Muscle of leg (tissue), 11 donors: ENCODE results near the gene PAM16. TPM values are rescaled to one million over a fixed set of nuclear protein-coding genes. Genes with fewer than 3 reads are reported as not detected.

Experiments
- DNase-seq: peaks from one replicate; pipeline ENCODE4 v3.0.0; 2013
- H3K27ac ChIP-seq: one replicate; pipeline ENCODE4 v1.5.1; 2013; ENCODE audit warnings: mild to moderate bottlenecking, low read length, control low read depth
- H3K27me3 ChIP-seq: one replicate; pipeline ENCODE4 v1.6.1; 2013; ENCODE audit warnings: low read length; ENCODE audit not compliant: control insufficient read depth, insufficient read depth
- H3K36me3 ChIP-seq: one replicate; pipeline ENCODE4 v1.6.1; 2013; ENCODE audit warnings: low read length; ENCODE audit not compliant: control insufficient read depth, insufficient read depth
- H3K4me1 ChIP-seq: one replicate; pipeline ENCODE4 v1.6.1; 2013; ENCODE audit warnings: low read length; ENCODE audit not compliant: control insufficient read depth, insufficient read depth
- H3K4me3 ChIP-seq: one replicate; pipeline ENCODE4 v1.5.1; 2013; ENCODE audit warnings: low read length, control low read depth
- H3K9me3 ChIP-seq: replicated peaks from 2 replicates; pipeline ENCODE4 v1.6.1; 2013; ENCODE audit warnings: low read depth, low read length; ENCODE audit not compliant: control insufficient read depth
- WGBS: methylation state at CpG from one replicate; pipeline ENCODE4 v1.1.5; 2013; ENCODE audit warnings: missing lambda C conversion rate; ENCODE audit not compliant: insufficient coverage; 5-methylcytosine and 5-hydroxymethylcytosine counted together
- polyA plus RNA-seq, 8 donors: library from polyadenylated mRNA; unstranded; fragments of 120-200 nt; gene quantifications; one replicate each; pipeline versions ENCODE4 v1.2.1 to v1.2.3, GENCODE V29; 2013; ENCODE audit warnings: inconsistent platforms in 1 of 8, low replicate concordance in 1 of 8; ENCODE audit not compliant: insufficient read length in 8 of 8, insufficient read depth in 1 of 8
- total RNA-seq: library from RNA; stranded (reverse); fragments of 120-200 nt; gene quantifications from one replicate; pipeline ENCODE4 v1.2.4, GENCODE V29; 2013

PAM16 gene
- total and polyA plus RNA-seq, 9 donors, result 22.1 to 34.0 (median 27.8) TPM

GRCh38 chr16:4327386-4328045 is 23.6 kb downstream of the PAM16 start:
- 3% methylated on average over 35 of the region's 57 CpGs for WGBS
- peak overlapping the region; percentile 43 for H3K4me3 ChIP-seq
- H3K27me3 ChIP-seq, result no peaks in the 10 kb centered on the region
- no peak for DNase-seq
- peaks cover 73% of the 10 kb centered on the region for H3K4me1 ChIP-seq
- H3K27ac ChIP-seq, result peak overlapping the region; percentile 91
- H3K9me3 ChIP-seq, result no peaks in the 10 kb centered on the region
- H3K36me3 ChIP-seq, result peaks cover 7% of the 10 kb centered on the region

DNA sequence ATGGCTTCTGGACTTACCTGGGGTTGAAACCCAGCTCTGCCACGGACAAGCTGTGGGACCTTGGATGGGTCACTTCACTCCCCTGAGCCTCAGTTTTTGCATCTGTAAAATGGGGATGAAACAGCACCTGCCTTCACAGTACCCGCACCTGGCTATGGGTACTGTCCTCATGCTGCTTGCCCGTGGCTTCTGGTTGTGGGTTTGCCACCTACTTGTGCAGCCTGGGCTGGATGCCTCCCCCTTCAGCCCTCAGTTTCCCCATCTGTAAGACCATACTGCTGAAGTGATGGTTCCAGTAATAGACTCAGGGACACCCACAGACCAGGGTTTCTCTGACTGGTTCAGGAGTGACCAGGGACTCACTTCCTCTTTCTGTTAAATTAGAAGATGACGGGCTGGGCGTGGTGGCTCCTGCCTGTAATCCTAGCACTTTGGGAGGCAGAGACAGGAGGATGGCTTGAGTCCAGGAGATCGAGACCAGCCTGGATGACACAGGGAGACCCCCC is 25.8 kb downstream of the PAM16 start:
- Histone ChIP-seq H3K27me3 (no peaks in the 10 kb centered on the region), H3K27ac (peak overlapping the region; percentile 82), H3K4me1 (peaks cover 88% of the 10 kb centered on the region), H3K9me3 (no peaks in the 10 kb centered on the region), H3K4me3 (no peak overlapping the region), H3K36me3 (no peaks in the 10 kb centered on the region)
- DNase-seq, result no peak
- 72% methylated on average over 4 of the region's 6 CpGs for WGBS

GRCh38 chr16:4324492-4325252 is 26.4 kb downstream of the PAM16 start:
- peak overlapping the region; percentile 82 for H3K27ac ChIP-seq
- H3K36me3 ChIP-seq, result no peaks in the 10 kb centered on the region
- peaks cover 89% of the 10 kb centered on the region for H3K4me1 ChIP-seq
- 44% methylated on average over 22 of the region's 22 CpGs for WGBS
- H3K4me3 ChIP-seq, result no peak overlapping the region
- H3K27me3 ChIP-seq, result no peaks in the 10 kb centered on the region
- H3K9me3 ChIP-seq, result no peaks in the 10 kb centered on the region
- peak; percentile 74 for DNase-seq

GRCh38 chr16:4323845-4324488 is 27.2 kb downstream of the PAM16 start:
- DNase-seq, result peak; percentile 82
- H3K27ac ChIP-seq, result peak overlapping the region; percentile 82
- peaks cover 89% of the 10 kb centered on the region for H3K4me1 ChIP-seq
- 29% methylated on average over 3 of the region's 12 CpGs for WGBS
- no peaks in the 10 kb centered on the region for H3K9me3 ChIP-seq
- no peaks in the 10 kb centered on the region for H3K36me3 ChIP-seq
- H3K27me3 ChIP-seq, result no peaks in the 10 kb centered on the region
- no peak overlapping the region for H3K4me3 ChIP-seq

- no peaks in the 10 kb centered on the region for H3K27me3 ChIP-seq
- no peak overlapping the region for H3K4me3 ChIP-seq
- 44% methylated on average over 15 of the region's 21 CpGs for WGBS
Measured at GRCh38 chr16:4323071-4323844, 27.9 kb downstream of the PAM16 start.

DNA sequence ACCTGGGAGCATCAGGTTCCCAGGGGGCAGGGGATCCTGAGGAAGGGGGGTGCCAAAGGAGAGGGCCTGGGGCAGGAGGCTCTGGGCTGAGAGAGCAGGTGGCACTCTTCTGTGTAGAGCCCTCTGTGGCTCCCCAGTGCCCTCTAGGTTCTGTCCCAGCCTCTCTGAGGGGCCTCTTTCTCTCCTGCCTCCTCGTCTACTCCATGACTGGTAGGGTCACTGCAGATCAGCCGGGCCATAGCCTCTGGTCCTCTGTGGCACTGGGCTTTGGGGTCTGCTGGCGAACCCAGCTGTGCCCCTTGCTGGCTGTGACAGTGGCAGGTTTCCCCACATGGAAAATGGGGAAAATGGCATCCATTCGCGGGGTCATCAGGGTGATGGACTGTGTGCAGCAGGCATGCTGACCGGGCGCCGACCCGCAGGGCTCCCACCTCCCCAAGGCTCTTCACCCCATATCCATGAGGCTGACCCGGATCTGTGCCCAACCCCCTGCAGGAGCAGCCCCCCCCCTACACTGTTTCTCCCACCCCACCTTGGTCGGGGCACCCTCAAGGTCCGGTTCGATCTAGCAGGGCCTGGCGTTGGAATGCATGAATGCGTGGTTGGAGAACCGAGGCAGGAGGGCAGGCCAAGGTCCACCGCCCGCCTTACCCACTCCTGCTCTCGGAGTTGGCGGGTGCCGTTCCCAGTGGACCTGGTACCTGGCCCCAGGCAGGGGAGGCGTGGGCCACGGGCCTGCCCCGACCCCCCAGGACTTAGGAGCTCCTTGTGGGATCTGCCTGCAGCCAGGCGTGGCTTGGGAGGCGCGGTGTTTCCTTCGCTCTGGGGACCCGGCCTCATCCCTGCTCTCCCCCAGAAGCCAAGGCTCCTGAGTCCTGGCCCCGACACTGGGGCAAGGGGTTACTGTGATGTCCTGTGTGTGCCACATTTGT is 28.7 kb downstream of the PAM16 start:
- peaks cover 92% of the 10 kb centered on the region for H3K4me1 ChIP-seq
- WGBS, result 75% methylated on average over 20 of the region's 30 CpGs
- H3K27me3 ChIP-seq, result no peaks in the 10 kb centered on the region
- no peaks in the 10 kb centered on the region for H3K36me3 ChIP-seq
- H3K9me3 ChIP-seq, result no peaks in the 10 kb centered on the region
- no peak overlapping the region for H3K27ac ChIP-seq
- no peak for DNase-seq
- no peak overlapping the region for H3K4me3 ChIP-seq

More at GRCh38 chr16:4323071-4323844, 27.9 kb downstream of the PAM16 start:
- H3K36me3 ChIP-seq, result no peaks in the 10 kb centered on the region
- peak overlapping the region; percentile 82 for H3K27ac ChIP-seq
- H3K9me3 ChIP-seq, result no peaks in the 10 kb centered on the region
- peaks cover 89% of the 10 kb centered on the region for H3K4me1 ChIP-seq
- peak; percentile 42 for DNase-seq

GRCh38 chr16:4321286-4322120 is 29.6 kb downstream of the PAM16 start:
- H3K27ac ChIP-seq, result peak overlapping the region; percentile 7
- peaks cover 94% of the 10 kb centered on the region for H3K4me1 ChIP-seq
- H3K27me3 ChIP-seq, result no peaks in the 10 kb centered on the region
- H3K36me3 ChIP-seq, result no peaks in the 10 kb centered on the region
- peak; percentile 9 for DNase-seq
- H3K4me3 ChIP-seq, result no peak overlapping the region
- WGBS, result 81% methylated on average over 16 of the region's 19 CpGs
- no peaks in the 10 kb centered on the region for H3K9me3 ChIP-seq

GRCh38 chr16:4320571-4321137 is 30.5 kb downstream of the PAM16 start:
- H3K27ac ChIP-seq, result peak overlapping the region; percentile 42
- no peak overlapping the region for H3K4me3 ChIP-seq
- no peaks in the 10 kb centered on the region for H3K9me3 ChIP-seq
- WGBS, result 34% methylated on average over 15 of the region's 16 CpGs
- no peaks in the 10 kb centered on the region for H3K36me3 ChIP-seq
- H3K4me1 ChIP-seq, result peaks cover 87% of the 10 kb centered on the region
- no peaks in the 10 kb centered on the region for H3K27me3 ChIP-seq
- peak; percentile 22 for DNase-seq
